GM12865 (cell line): ENCODE results near the gene PIAS1.

Experiments used
- DNase-seq: peaks from one replicate; pipeline ENCODE4 v3.0.0; 2010; ENCODE audit warnings: low read depth
- H3K4me3 ChIP-seq: 2 replicates; pipeline ENCODE4 v1.5.1; 2011; ENCODE audit warnings: mild to moderate bottlenecking, low read depth, low read length, control low read depth
- CTCF ChIP-seq: IDR thresholded peaks from 2 replicates; pipeline ENCODE4 v1.5.1; 2011; ENCODE audit warnings: low read length, control low read depth, low read depth, inconsistent platforms; ENCODE audit not compliant: insufficient read depth; ENCODE audit errors: missing control alignments

The PIAS1 gene

GRCh38 chr15:68027388-68027787 is 26.7 kb upstream of the PIAS1 start:
- DNase-seq = no peak
- H3K4me3 ChIP-seq = no peak overlapping the region
- no peak for TF ChIP-seq CTCF

- no peak overlapping the region for H3K4me3 ChIP-seq
- TF ChIP-seq CTCF = no peak
- no peak for DNase-seq
Observed at GRCh38 chr15:68028137-68028887, 25.8 kb upstream of the PIAS1 start.

GRCh38 chr15:68028888-68029207 is 25.3 kb upstream of the PIAS1 start:
- TF ChIP-seq CTCF = no peak
- H3K4me3 ChIP-seq = no peak overlapping the region
- DNase-seq = no peak

- TF ChIP-seq CTCF = no peak
- DNase-seq = no peak
- no peak overlapping the region for H3K4me3 ChIP-seq
Observed at GRCh38 chr15:68029959-68030358, 24.2 kb upstream of the PIAS1 start.

GRCh38 chr15:68031404-68031803 is 22.7 kb upstream of the PIAS1 start:
- H3K4me3 ChIP-seq = no peak overlapping the region
- DNase-seq = no peak
- TF ChIP-seq CTCF = no peak

- no peak for TF ChIP-seq CTCF
- peak; percentile 83 for DNase-seq
- no peak overlapping the region for H3K4me3 ChIP-seq
Observed at GRCh38 chr15:68032672-68033071, 21.4 kb upstream of the PIAS1 start.

- DNase-seq = no peak
Observed at GRCh38 chr15:68034081-68034480, 20.0 kb upstream of the PIAS1 start.

More at GRCh38 chr15:68034081-68034480, 20.0 kb upstream of the PIAS1 start:
- no peak for TF ChIP-seq CTCF
- no peak overlapping the region for H3K4me3 ChIP-seq
